OCI-LY1 (cell line): ENCODE results near the gene AKAP13.

Experiments
- H2AFZ ChIP-seq: fragments of 200-600 bp; sonication (generic), shearing (Covaris generic); 2 replicates; pipeline ENCODE4 v1.6.0; 2014; ENCODE audit warnings: antibody characterized with exemption, mild to moderate bottlenecking, low read length
- H3F3A ChIP-seq: fragments of 200-600 bp; sonication (generic), shearing (Covaris generic); 2 replicates; pipeline ENCODE4 v1.6.0; 2014; ENCODE audit warnings: mild to moderate bottlenecking, antibody characterized with exemption, low read length, moderate library complexity; ENCODE audit not compliant: insufficient read depth
- H3K27ac ChIP-seq: fragments of 200-600 bp; sonication (generic); 2 replicates; pipeline ENCODE4 v1.5.1; 2014; ENCODE audit warnings: low read length, mixed run types, mild to moderate bottlenecking, low read depth; ENCODE audit not compliant: poor library complexity, severe bottlenecking
- H3K27me3 ChIP-seq: fragments of 200-600 bp; sonication (generic); 2 replicates; pipeline ENCODE4 v1.6.0; 2014; ENCODE audit warnings: antibody characterized with exemption, mild to moderate bottlenecking, low read length, moderate library complexity; ENCODE audit not compliant: insufficient read depth
- H3K36me3 ChIP-seq: fragments of 200-600 bp; sonication (generic); 2 replicates; pipeline ENCODE4 v1.6.1; 2014; ENCODE audit warnings: mild to moderate bottlenecking, antibody characterized with exemption, low read length, moderate library complexity, mixed read lengths; ENCODE audit not compliant: insufficient read depth
- H3K4me1 ChIP-seq: fragments of 200-600 bp; sonication (generic); 2 replicates; pipeline ENCODE4 v1.5.1; 2014; ENCODE audit warnings: mild to moderate bottlenecking, low read length, moderate library complexity; ENCODE audit not compliant: insufficient read depth, severe bottlenecking
- H3K4me2 ChIP-seq: fragments of 200-600 bp; sonication (generic), shearing (Covaris generic); 2 replicates; pipeline ENCODE4 v1.6.1; 2014; ENCODE audit warnings: low read length
- H3K4me3 ChIP-seq: fragments of 200-600 bp; sonication (generic); 2 replicates; pipeline ENCODE4 v1.5.1; 2014; ENCODE audit warnings: low read length, low read depth, mild to moderate bottlenecking, mixed read lengths; ENCODE audit not compliant: poor library complexity, severe bottlenecking
- H3K79me2 ChIP-seq: fragments of 200-600 bp; shearing (Covaris generic); 2 replicates; pipeline ENCODE4 v1.6.1; 2016; ENCODE audit warnings: mixed run types, low read length, mixed read lengths; ENCODE audit not compliant: insufficient read depth
- H3K9ac ChIP-seq: fragments of 200-600 bp; sonication (generic), shearing (Covaris generic); 2 replicates; pipeline ENCODE4 v1.6.1; 2014; ENCODE audit warnings: mild to moderate bottlenecking, low read length, mixed read lengths
- H3K9me2 ChIP-seq: fragments of 200-600 bp; sonication (generic), shearing (Covaris generic); 2 replicates; pipeline ENCODE4 v1.6.1; 2014; ENCODE audit warnings: low read depth, mild to moderate bottlenecking, low read length, mixed read lengths
- H3K9me3 ChIP-seq: fragments of 200-600 bp; shearing (Covaris generic); 2 replicates; pipeline ENCODE4 v1.6.1; 2014; ENCODE audit warnings: low read length, mixed read lengths
- H4K20me1 ChIP-seq: fragments of 200-600 bp; sonication (generic), shearing (Covaris generic); 2 replicates; pipeline ENCODE4 v1.6.0; 2016; ENCODE audit warnings: mild to moderate bottlenecking, low read length; ENCODE audit not compliant: insufficient read depth
- CTCF ChIP-seq: fragments of 200-600 bp; sonication (generic), shearing (Covaris generic); IDR thresholded peaks from 2 replicates; pipeline ENCODE4 v1.5.1; 2017; ENCODE audit warnings: mild to moderate bottlenecking, antibody characterized with exemption, low read length, moderate library complexity, mixed read lengths
- EZH2 ChIP-seq: fragments of 200-600 bp; sonication (generic), shearing (Covaris generic); IDR thresholded peaks from 2 replicates; pipeline ENCODE4 v1.8.0; 2017; ENCODE audit warnings: borderline replicate concordance, mixed run types, mild to moderate bottlenecking, antibody characterized with exemption, low read length, moderate library complexity, mixed read lengths

The AKAP13 gene

GRCh38 chr15:85543741-85544155 lies 163.3 kb downstream of the AKAP13 start:
- Histone ChIP-seq H3K27ac (no peak overlapping the region), H3K4me3 (no peak overlapping the region), H3F3A (no peaks in the 10 kb centered on the region), H2AFZ (no peak overlapping the region), H3K36me3 (peaks cover 20% of the 10 kb centered on the region; the same call in 1 of the 2 replicates), H3K9ac (no peak overlapping the region), H3K4me1 (peaks cover 19% of the 10 kb centered on the region), H3K4me2 (no peak overlapping the region), H3K79me2 (no peaks in the 10 kb centered on the region), H3K27me3 (no peaks in the 10 kb centered on the region), H3K9me3 (no peaks in the 10 kb centered on the region), H3K9me2 (no peaks in the 10 kb centered on the region), H4K20me1 (no peaks in the 10 kb centered on the region)
- TF ChIP-seq EZH2 (no peak), CTCF (no peak)

- Histone ChIP-seq H3K9me3 (no peaks in the 10 kb centered on the region), H3K27me3 (no peaks in the 10 kb centered on the region), H3K4me1 (peaks cover 10% of the 10 kb centered on the region), H2AFZ (no peak overlapping the region), H4K20me1 (no peaks in the 10 kb centered on the region), H3F3A (no peaks in the 10 kb centered on the region), H3K9me2 (no peaks in the 10 kb centered on the region), H3K79me2 (no peaks in the 10 kb centered on the region), H3K27ac (no peak overlapping the region), H3K36me3 (peaks cover 20% of the 10 kb centered on the region; the same call in 1 of the 2 replicates), H3K4me3 (no peak overlapping the region), H3K4me2 (no peak overlapping the region), H3K9ac (no peak overlapping the region)
- TF ChIP-seq EZH2, result no peak
- no peak for TF ChIP-seq CTCF
Measured at GRCh38 chr15:85545185-85545584, 164.8 kb downstream of the AKAP13 start.

- Histone ChIP-seq H3K36me3 (peaks cover 20% of the 10 kb centered on the region; the same call in 1 of the 2 replicates), H3K79me2 (no peaks in the 10 kb centered on the region), H3K27ac (no peak overlapping the region), H3K4me3 (no peak overlapping the region), H3K9ac (no peak overlapping the region), H3K4me1 (peaks cover 10% of the 10 kb centered on the region), H3K27me3 (no peaks in the 10 kb centered on the region), H3K9me3 (no peaks in the 10 kb centered on the region), H3F3A (peaks cover 2% of the 10 kb centered on the region; the same call in 1 of the 2 replicates), H3K9me2 (no peaks in the 10 kb centered on the region), H3K4me2 (no peak overlapping the region), H2AFZ (no peak overlapping the region), H4K20me1 (no peaks in the 10 kb centered on the region)
- TF ChIP-seq EZH2 (no peak), CTCF (no peak)
Measured at GRCh38 chr15:85545752-85546151, 165.3 kb downstream of the AKAP13 start.
